HCT116 (cell line): ENCODE data around the gene SRSF2. TPM values are rescaled to one million over a fixed set of nuclear protein-coding genes. Genes with fewer than 3 reads are reported as not detected.

Experiments
- ATAC-seq: fragments of 200-7000 bp; cut with Tn5 transposase; 2 replicates; pipeline ENCODE4 v1.9.1; 2020; ENCODE audit warnings: mild to moderate bottlenecking, moderate library complexity
- BruUV-seq: library from RNA; stranded (reverse); fragments of 400-500 nt; replicated peaks from 2 replicates; lab custom pipeline; 2021; lab: Mats Ljungman, UMichigan
- CTCF ChIA-PET: fragments of 300-600 bp; sonication (Branson Sonifier 250); formaldehyde crosslinking; loops from one replicate; lab custom pipeline; 2021; ENCODE audit warnings: antibody characterized with exemption; lab: Charles Lee
- POLR2A ChIA-PET: fragments of 300-600, 350-600 bp; sonication (Branson Sonifier 250); formaldehyde crosslinking; loops from one replicate; lab custom pipeline; 2021; ENCODE audit warnings: antibody characterized with exemption; lab: Charles Lee
- RAD21 ChIA-PET, 2 experiments: fragments of 300-600 bp; sonication (Branson Sonifier 250); formaldehyde crosslinking; loops; one replicate each; lab custom pipeline; 2023; ENCODE audit warnings: low total read pairs in 2 of 2; ENCODE audit not compliant: uncharacterized antibody in 2 of 2, unreplicated experiment in 2 of 2, low non-redundant PET in 1 of 2; lab: Charles Lee
- DNase-seq: peaks from one replicate; pipeline ENCODE4 v3.0.0-alpha.2; 2010; ENCODE audit warnings: low read depth, low spot score
- H2AFZ ChIP-seq: fragments of 200-600 bp; shearing (Covaris generic), sonication (generic); 2 replicates; pipeline ENCODE4 v1.6.1; 2017; ENCODE audit warnings: low read depth, mixed run types, mixed read lengths, antibody characterized with exemption, low read length; ENCODE audit not compliant: poor library complexity, severe bottlenecking
- H3K27ac ChIP-seq: 2 replicates; pipeline ENCODE4 v1.5.1; 2012; ENCODE audit warnings: low read depth, low read length
- H3K27me3 ChIP-seq: fragments of 200-600 bp; sonication (generic); 2 replicates; pipeline ENCODE4 v1.6.1; 2016; ENCODE audit warnings: mixed run types, low read length, mixed read lengths; ENCODE audit not compliant: insufficient read depth
- H3K36me3 ChIP-seq, 2 experiments: fragments of 200-500 bp in 1 of 2; fragments of 200-600 bp in 1 of 2; sonication (Bioruptor generic) in 1 of 2; sonication (generic) in 1 of 2; 2 replicates each; pipeline versions ENCODE4 v1.5.1 to v1.6.1; 2014 to 2016; ENCODE audit warnings: low read length in 2 of 2, inconsistent platforms in 1 of 2, mixed read lengths in 1 of 2, mixed run types in 1 of 2; ENCODE audit not compliant: insufficient read depth in 2 of 2, control insufficient read depth in 1 of 2
- H3K4me1 ChIP-seq, 2 experiments: fragments of 200-600 bp in 1 of 2; sonication (generic) in 1 of 2; 2 replicates each; pipeline versions ENCODE4 v1.5.1 to v1.6.1; 2012 to 2017; ENCODE audit warnings: low read length in 2 of 2, inconsistent platforms in 1 of 2, mild to moderate bottlenecking in 1 of 2, mixed read lengths in 1 of 2, mixed run types in 1 of 2, moderate library complexity in 1 of 2; ENCODE audit not compliant: insufficient read depth in 2 of 2, control insufficient read depth in 1 of 2
- H3K4me2 ChIP-seq: fragments of 200-600 bp; sonication (generic); 2 replicates; pipeline ENCODE4 v1.6.1; 2017; ENCODE audit warnings: mixed run types, low read length, mixed read lengths
- H3K4me3 ChIP-seq, 2 experiments: fragments of 200-600 bp in 1 of 2; sonication (generic) in 1 of 2; replicated peaks in 1 of 2; 2 replicates each; pipeline ENCODE4 v1.5.1; 2011 to 2016; ENCODE audit warnings: low read length in 2 of 2, control low read depth in 1 of 2, low read depth in 1 of 2, mild to moderate bottlenecking in 1 of 2, mixed read lengths in 1 of 2, mixed run types in 1 of 2
- H3K79me2 ChIP-seq: fragments of 200-600 bp; sonication (generic); 2 replicates; pipeline ENCODE4 v1.6.1; 2017; ENCODE audit warnings: mild to moderate bottlenecking, mixed run types, low read length, moderate library complexity, mixed read lengths; ENCODE audit not compliant: insufficient read depth
- H3K9ac ChIP-seq: fragments of 200-600 bp; sonication (generic); 2 replicates; pipeline ENCODE4 v1.6.1; 2016; ENCODE audit warnings: low read length, mixed read lengths
- H3K9me2 ChIP-seq: fragments of 200-600 bp; sonication (generic), shearing (Covaris generic); 2 replicates; pipeline ENCODE4 v1.6.1; 2017; ENCODE audit warnings: mixed run types, mild to moderate bottlenecking, moderate library complexity; ENCODE audit not compliant: insufficient read depth
- H3K9me3 ChIP-seq, 2 experiments: fragments of 200-500 bp in 1 of 2; fragments of 200-600 bp in 1 of 2; sonication (Bioruptor generic) in 1 of 2; sonication (generic) in 1 of 2; 2 replicates each; pipeline ENCODE4 v1.6.1; 2014 to 2017; ENCODE audit warnings: low read length in 2 of 2, mixed read lengths in 2 of 2, inconsistent platforms in 1 of 2, low read depth in 1 of 2, mild to moderate bottlenecking in 1 of 2, mixed run types in 1 of 2, moderate library complexity in 1 of 2; ENCODE audit not compliant: control insufficient read depth in 1 of 2, insufficient read depth in 1 of 2
- H4K20me1 ChIP-seq: fragments of 200-600 bp; sonication (generic), shearing (Covaris generic); 2 replicates; pipeline ENCODE4 v1.6.1; 2017; ENCODE audit warnings: mixed run types, mild to moderate bottlenecking, moderate library complexity; ENCODE audit not compliant: insufficient read depth
- CBX3 ChIP-seq: IDR thresholded peaks from 2 replicates; pipeline ENCODE4 v1.6.1; 2012; ENCODE audit warnings: low read depth
- CEBPB ChIP-seq: IDR thresholded peaks from 2 replicates; pipeline ENCODE4 v1.6.1; 2012; ENCODE audit warnings: low read depth
- CTCF ChIP-seq, 3 experiments: fragments of 200-600 bp in 1 of 3; sonication (generic) in 1 of 3; IDR thresholded peaks in 2 of 3; conservative IDR thresholded peaks in 1 of 3; 2 replicates each; pipeline ENCODE4 v1.5.1; 2012 to 2017; ENCODE audit warnings: low read depth in 2 of 3, low read length in 2 of 3, antibody characterized with exemption in 1 of 3, borderline replicate concordance in 1 of 3, control low read depth in 1 of 3, mild to moderate bottlenecking in 1 of 3, mixed read lengths in 1 of 3, mixed run types in 1 of 3, moderate library complexity in 1 of 3; ENCODE audit not compliant: insufficient read depth in 1 of 3
- EGR1 ChIP-seq: IDR thresholded peaks from 2 replicates; pipeline ENCODE4 v1.6.1; 2012; ENCODE audit warnings: low read depth
- EZH2 ChIP-seq: fragments of 200-600 bp; sonication (generic); IDR thresholded peaks from 2 replicates; pipeline ENCODE4 v1.6.1; 2017; ENCODE audit warnings: antibody characterized with exemption, mixed run types
- EZH2phosphoT487 ChIP-seq: fragments of 200-600 bp; IDR thresholded peaks from 2 replicates; pipeline ENCODE4 v1.6.1; 2018; ENCODE audit warnings: antibody characterized with exemption, borderline replicate concordance
- FOSL1 ChIP-seq: IDR thresholded peaks from 2 replicates; pipeline ENCODE4 v1.6.1; 2012; ENCODE audit warnings: low read depth
- JUND ChIP-seq: IDR thresholded peaks from 2 replicates; pipeline ENCODE4 v1.6.1; 2012
- MAX ChIP-seq: IDR thresholded peaks from 2 replicates; pipeline ENCODE4 v1.6.1; 2012
- POLR2A ChIP-seq: IDR thresholded peaks from 2 replicates; pipeline ENCODE4 v1.7.0; 2011; ENCODE audit warnings: borderline replicate concordance; ENCODE audit not compliant: insufficient read depth, insufficient read length; ENCODE audit errors: extremely low read depth
- POLR2AphosphoS5 ChIP-seq: IDR thresholded peaks from 2 replicates; pipeline ENCODE4 v1.6.1; 2011; ENCODE audit warnings: mild to moderate bottlenecking, low read depth, low read length, moderate library complexity
- REST ChIP-seq: IDR thresholded peaks from 2 replicates; pipeline ENCODE4 v1.6.1; 2012; ENCODE audit warnings: low read depth
- SIN3A ChIP-seq: IDR thresholded peaks from 2 replicates; pipeline ENCODE4 v1.6.1; 2012; ENCODE audit warnings: low read depth
- SP1 ChIP-seq: IDR thresholded peaks from 2 replicates; pipeline ENCODE4 v1.6.1; 2012; ENCODE audit warnings: low read depth
- SRF ChIP-seq: IDR thresholded peaks from 2 replicates; pipeline ENCODE4 v1.6.1; 2012; ENCODE audit warnings: low read depth
- TCF7L2 ChIP-seq: IDR thresholded peaks from 2 replicates; pipeline ENCODE4 v1.7.0; 2011; ENCODE audit warnings: borderline replicate concordance, inconsistent platforms; ENCODE audit not compliant: insufficient read depth, insufficient read length; ENCODE audit errors: extremely low read depth
- YY1 ChIP-seq: IDR thresholded peaks from 2 replicates; pipeline ENCODE4 v1.6.1; 2011; ENCODE audit warnings: low read length, low read depth, moderate library complexity, mild to moderate bottlenecking; ENCODE audit not compliant: insufficient replicate concordance; ENCODE audit errors: extremely low read depth
- ZFX ChIP-seq: fragments of 450-650 bp; IDR thresholded peaks from 2 replicates; pipeline ENCODE4 v1.6.1; 2017
- ZNF274 ChIP-seq: fragments of 200-500 bp; sonication (Bioruptor generic); IDR thresholded peaks from 2 replicates; pipeline ENCODE4 v1.6.1; 2014; ENCODE audit warnings: mild to moderate bottlenecking, low read depth, low read length, inconsistent platforms
- intact Hi-C: fragments of 100-400 bp; cut with micrococcal nuclease; formaldehyde crosslinking; loops from 2 replicates; pipeline ENCODE4 v1.10.0; 2022
- total RNA-seq: library from RNA; stranded (reverse); gene quantifications from one replicate; pipeline ENCODE4 v1.2.1, GENCODE V29; 2021; ENCODE audit not compliant: unreplicated experiment

SRSF2 gene
- total RNA-seq, 1 experiment from 2014 or later = 422 TPM

- TF ChIP-seq REST (no peak), POLR2A (no peak), CEBPB (no peak), ZNF274 (no peak), CTCF (IDR thresholded peaks at IDR 0.05 in 2 of 3, conservative IDR thresholded peaks at IDR 0.05 in 1 of 3; ENCODE audit: borderline replicate concordance in 1 of 3, insufficient read depth in 1 of 3, low read depth in 2 of 3, low read length in 2 of 3) (no peak), MAX (no peak), CBX3 (no peak), YY1 (no peak), SRF (no peak), JUND (no peak), TCF7L2 (no peak), SIN3A (no peak), EZH2 (no peak), EGR1 (no peak), SP1 (no peak), FOSL1 (no peak), POLR2AphosphoS5 (no peak), EZH2phosphoT487 (no peak), ZFX (no peak)
- no peak overlapping the region for H3K4me2 ChIP-seq
- ATAC-seq (no peak), DNase-seq (no peak)
- RAD21 ChIA-PET = no interaction called here
- H3K9ac ChIP-seq = no peak overlapping the region
- POLR2A ChIA-PET = no interaction called here
- H3K27ac ChIP-seq = no peak overlapping the region
- no TSS peak for BruUV-seq
- intact Hi-C loops = no loop called here
- H3K4me3 ChIP-seq = no peak overlapping the region
- no peaks in the 10 kb centered on the region for H3K9me3 ChIP-seq
- no peaks in the 10 kb centered on the region for H3K9me2 ChIP-seq
- peaks cover 16% of the 10 kb centered on the region for H3K79me2 ChIP-seq
- no peak overlapping the region for H2AFZ ChIP-seq
- CTCF ChIA-PET = interaction anchor here (0.7 to 1.5 kb wide), 3 partner anchors 12 to 180 kb away, joined by 3 read pairs; no protein-coding TSS in a partner anchor
- no peaks in the 10 kb centered on the region for H4K20me1 ChIP-seq
- H3K36me3 ChIP-seq = no peaks in the 10 kb centered on the region
- peaks cover 0 to 12% of the 10 kb centered on the region in 2 experiments; a peak in 2 of 4 replicates for H3K4me1 ChIP-seq
- no peaks in the 10 kb centered on the region for H3K27me3 ChIP-seq
Observed at GRCh38 chr17:76702076-76702475, 35.1 kb downstream of the SRSF2 start.
